Measurements from ENCODE around the gene ESYT3. TPM values are rescaled to one million over a fixed set of nuclear protein-coding genes. Genes with fewer than 3 reads are reported as not detected.

Gene ESYT3
- total and polyA plus RNA-seq, 2 of the 8 experiments (the other 6 are each of a cell fraction or from before 2014, with no cell fraction given) = 4.4 to 7.3 TPM

DNA sequence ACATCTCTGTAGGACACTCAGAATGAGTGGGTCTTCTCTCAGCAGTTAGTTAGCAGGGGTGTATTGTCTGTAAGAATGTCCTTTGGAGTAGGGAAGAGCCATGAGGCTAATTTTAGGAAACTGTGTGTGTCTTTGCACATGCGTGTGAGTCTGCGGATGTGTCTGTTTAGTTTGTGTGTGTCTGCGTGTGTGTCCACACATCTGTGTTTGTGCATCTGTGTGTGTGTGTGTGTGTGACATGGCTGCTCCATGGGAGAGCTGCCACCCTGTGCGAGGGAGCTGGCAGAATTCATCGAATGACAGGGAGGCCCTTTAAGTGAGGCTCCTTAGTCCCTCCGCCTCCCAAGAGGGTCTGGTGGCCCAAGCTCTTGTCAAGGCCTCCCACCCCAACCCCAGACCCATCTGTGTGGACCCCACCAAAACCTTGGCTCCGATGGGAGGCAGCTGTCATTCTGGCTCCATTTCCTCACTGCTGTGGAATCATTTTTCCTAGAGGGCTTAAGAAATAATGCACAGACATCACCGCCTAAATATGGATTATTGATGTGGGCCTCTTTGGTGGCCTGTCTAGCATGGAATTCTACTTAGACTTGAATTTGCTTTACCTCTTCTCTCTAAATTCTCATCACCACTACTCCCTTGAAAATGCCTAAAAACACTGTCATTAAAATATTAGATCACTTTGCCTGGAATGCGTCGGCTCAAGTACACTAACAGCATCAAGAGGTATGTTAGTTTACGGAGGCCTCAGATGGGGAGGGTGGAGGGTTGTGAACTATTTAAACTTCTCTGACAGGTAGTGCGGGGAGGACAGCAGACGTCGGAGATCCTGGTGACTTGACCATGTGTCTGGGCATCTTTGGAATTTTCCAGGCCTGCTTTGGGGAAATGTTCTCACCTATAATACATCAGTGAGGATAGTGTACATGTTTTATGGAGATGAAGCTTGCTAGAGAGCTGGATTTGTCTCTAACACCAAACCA lies 9.4 kb downstream of the ESYT3 start (continued):
- TF ChIP-seq EZH2 (IDR thresholded peaks at IDR 0.05; ENCODE audit: low read depth, low read length, severe bottlenecking) = no peak
- no peak for TF ChIP-seq SAP30 (IDR thresholded peaks at IDR 0.05; ENCODE audit: insufficient read depth, insufficient replicate concordance, low read length)
- no peak for TF ChIP-seq EP300 (IDR thresholded peaks at IDR 0.05; ENCODE audit: borderline replicate concordance in 1 of 2, low read depth in 2 of 2, low read length in 2 of 2)
- no peak for TF ChIP-seq JUN (IDR thresholded peaks at IDR 0.05; ENCODE audit: low read depth, low read length)
- no peak for TF ChIP-seq TCF12 (IDR thresholded peaks at IDR 0.05; ENCODE audit: low read depth, low read length)
- TF ChIP-seq MAFK (IDR thresholded peaks at IDR 0.05; ENCODE audit: low read depth, low read length) = no peak
- TF ChIP-seq, protein P1, sequence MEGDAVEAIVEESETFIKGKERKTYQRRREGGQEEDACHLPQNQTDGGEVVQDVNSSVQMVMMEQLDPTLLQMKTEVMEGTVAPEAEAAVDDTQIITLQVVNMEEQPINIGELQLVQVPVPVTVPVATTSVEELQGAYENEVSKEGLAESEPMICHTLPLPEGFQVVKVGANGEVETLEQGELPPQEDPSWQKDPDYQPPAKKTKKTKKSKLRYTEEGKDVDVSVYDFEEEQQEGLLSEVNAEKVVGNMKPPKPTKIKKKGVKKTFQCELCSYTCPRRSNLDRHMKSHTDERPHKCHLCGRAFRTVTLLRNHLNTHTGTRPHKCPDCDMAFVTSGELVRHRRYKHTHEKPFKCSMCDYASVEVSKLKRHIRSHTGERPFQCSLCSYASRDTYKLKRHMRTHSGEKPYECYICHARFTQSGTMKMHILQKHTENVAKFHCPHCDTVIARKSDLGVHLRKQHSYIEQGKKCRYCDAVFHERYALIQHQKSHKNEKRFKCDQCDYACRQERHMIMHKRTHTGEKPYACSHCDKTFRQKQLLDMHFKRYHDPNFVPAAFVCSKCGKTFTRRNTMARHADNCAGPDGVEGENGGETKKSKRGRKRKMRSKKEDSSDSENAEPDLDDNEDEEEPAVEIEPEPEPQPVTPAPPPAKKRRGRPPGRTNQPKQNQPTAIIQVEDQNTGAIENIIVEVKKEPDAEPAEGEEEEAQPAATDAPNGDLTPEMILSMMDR (IDR thresholded peaks at IDR 0.05; ENCODE audit: control extremely low read depth in 1 of 3, insufficient read depth in 1 of 3, low read depth in 1 of 3, low read length in 3 of 3) = no peak
- no peak for TF ChIP-seq CTBP2 (IDR thresholded peaks at IDR 0.05; ENCODE audit: borderline replicate concordance, insufficient read depth, insufficient read length, low read length)
- no peak for TF ChIP-seq SP2 (IDR thresholded peaks at IDR 0.05; ENCODE audit: low read length)

Data from H1 (cell line).